K562 (cell line): ENCODE results near the gene ABCB10. TPM values are rescaled to one million over a fixed set of nuclear protein-coding genes. Genes with fewer than 3 reads are reported as not detected.

Experiments
- ATF1 ChIP-seq, 2 experiments: fragments of 450-650 bp in 1 of 2; IDR thresholded peaks; 2 replicates each; pipeline ENCODE4 v1.6.1; 2016; ENCODE audit warnings: missing compliant biosample characterization in 1 of 2, missing genetic modification characterization in 1 of 2
- CCNT2 ChIP-seq: IDR thresholded peaks from 2 replicates; pipeline ENCODE4 v1.6.1; 2011; ENCODE audit warnings: borderline replicate concordance, low read depth, mild to moderate bottlenecking, moderate library complexity, mixed read lengths, low read length; ENCODE audit not compliant: insufficient read length; ENCODE audit errors: extremely low read depth
- ELF2 ChIP-seq: fragments of 250-450 bp; sonication (Bioruptor Pico); IDR thresholded peaks from 2 replicates; pipeline ENCODE4 v1.5.0; 2021; ENCODE audit warnings: mild to moderate bottlenecking
- GTF2E2 ChIP-seq: fragments of 200-800 bp; sonication (Bioruptor generic); IDR thresholded peaks from 2 replicates; pipeline ENCODE4 v1.6.1; 2016; ENCODE audit warnings: missing genetic modification characterization, missing compliant biosample characterization
- KDM4B ChIP-seq, 2 experiments: fragments of 450-650 bp in 1 of 2; sonication (generic) in 1 of 2; IDR thresholded peaks; 2 replicates each; pipeline ENCODE4 v1.6.1; 2016 to 2017; ENCODE audit warnings: borderline replicate concordance in 2 of 2, antibody characterized with exemption in 1 of 2, low read depth in 1 of 2, mild to moderate bottlenecking in 1 of 2
- LEF1 ChIP-seq: fragments of 450-650 bp; IDR thresholded peaks from 2 replicates; pipeline ENCODE4 v1.6.1; 2016; ENCODE audit warnings: mild to moderate bottlenecking
- NFE2L1 ChIP-seq: fragments of 450-650 bp; IDR thresholded peaks from 2 replicates; pipeline ENCODE4 v1.6.1; 2016; ENCODE audit warnings: missing genetic modification characterization, low read depth, mild to moderate bottlenecking, missing compliant biosample characterization, moderate library complexity, borderline replicate concordance
- PRMT5 ChIP-seq: sonication (generic); formaldehyde crosslinking; IDR thresholded peaks from 2 replicates; pipeline ENCODE4 v1.5.0; 2020; ENCODE audit warnings: missing genetic modification reagents
- RFX5 ChIP-seq: IDR thresholded peaks from 2 replicates; pipeline ENCODE4 v1.6.1; 2011; ENCODE audit warnings: low read depth, mild to moderate bottlenecking, improper control_type of control experiment, low read length
- SIRT6 ChIP-seq: IDR thresholded peaks from one replicate; pipeline ENCODE4 v1.6.1; 2012; ENCODE audit warnings: low read depth, mild to moderate bottlenecking, control low read depth, inconsistent platforms, low read length, moderate library complexity
- SUPT5H ChIP-seq: fragments of 450-650 bp; IDR thresholded peaks from 2 replicates; pipeline ENCODE4 v1.6.1; 2016
- TAF15 ChIP-seq: fragments of 200-400 bp; formaldehyde crosslinking; IDR thresholded peaks from 2 replicates; pipeline ENCODE4 v1.6.1; 2017; ENCODE audit warnings: mild to moderate bottlenecking, low read depth, low read length, moderate library complexity
- TEAD4 ChIP-seq, 2 experiments: sonication (generic) in 1 of 2; formaldehyde crosslinking in 1 of 2; IDR thresholded peaks; 2 replicates each; pipeline versions ENCODE4 v1.6.1 to v1.8.0; 2012 to 2022; ENCODE audit warnings: borderline replicate concordance in 1 of 2, inconsistent platforms in 1 of 2, low read length in 1 of 2, mild to moderate bottlenecking in 1 of 2, missing genetic modification reagents in 1 of 2
- U2AF1 ChIP-seq: fragments of 200-400 bp; formaldehyde crosslinking; optimal IDR thresholded peaks from 2 replicates; pipeline ENCODE3; 2017; ENCODE audit warnings: mild to moderate bottlenecking, low read depth, low read length, moderate library complexity
- polyA plus RNA-seq, 8 experiments: library from polyadenylated mRNA; depleted of rRNA in 4 of 8; stranded (reverse) in 5 of 8; unstranded in 3 of 8; fragments of >200 nt; fragmentation: Nextera tagmentation in 2 of 8; fragmentation: Illumina TruSeq in 1 of 8; extraction: Ambion mirVana in 2 of 8; extraction: Trizol in 1 of 8; gene quantifications; 2 replicates each; pipeline versions ENCODE4 v1.2.1 to v1.2.3, GENCODE V29; 2011 to 2014; ENCODE audit warnings: inconsistent platforms in 1 of 8, missing spikeins in 1 of 8
- total RNA-seq, 7 experiments: library from RNA; depleted of rRNA in 6 of 7; stranded (reverse); fragments of >200 nt in 6 of 7; fragmentation: Illumina TruSeq in 2 of 7; extraction: Trizol in 2 of 7; gene quantifications; 2 replicates each; pipeline versions ENCODE4 v1.2.1 to v1.2.3, GENCODE V29; 2011 to 2021; ENCODE audit warnings: low replicate concordance in 1 of 7
- TF ChIP-seq, protein P1 (sequence below): fragments of 450-650 bp; IDR thresholded peaks from 2 replicates; pipeline ENCODE4 v1.6.1; 2018; ENCODE audit warnings: mild to moderate bottlenecking, low read depth; ENCODE audit not compliant: partially characterized antibody
- TF ChIP-seq, protein P2 (sequence below): sonication (generic); formaldehyde crosslinking; IDR thresholded peaks from 2 replicates; pipeline ENCODE4 v1.8.0; 2023; ENCODE audit warnings: mild to moderate bottlenecking, missing genetic modification reagents

Gene ABCB10
- total and polyA plus RNA-seq, 9 of the 15 experiments (the other 6 are each of a cell fraction or from before 2014, with no cell fraction given) = 12.4 to 54.8 (median 36.4) TPM

DNA sequence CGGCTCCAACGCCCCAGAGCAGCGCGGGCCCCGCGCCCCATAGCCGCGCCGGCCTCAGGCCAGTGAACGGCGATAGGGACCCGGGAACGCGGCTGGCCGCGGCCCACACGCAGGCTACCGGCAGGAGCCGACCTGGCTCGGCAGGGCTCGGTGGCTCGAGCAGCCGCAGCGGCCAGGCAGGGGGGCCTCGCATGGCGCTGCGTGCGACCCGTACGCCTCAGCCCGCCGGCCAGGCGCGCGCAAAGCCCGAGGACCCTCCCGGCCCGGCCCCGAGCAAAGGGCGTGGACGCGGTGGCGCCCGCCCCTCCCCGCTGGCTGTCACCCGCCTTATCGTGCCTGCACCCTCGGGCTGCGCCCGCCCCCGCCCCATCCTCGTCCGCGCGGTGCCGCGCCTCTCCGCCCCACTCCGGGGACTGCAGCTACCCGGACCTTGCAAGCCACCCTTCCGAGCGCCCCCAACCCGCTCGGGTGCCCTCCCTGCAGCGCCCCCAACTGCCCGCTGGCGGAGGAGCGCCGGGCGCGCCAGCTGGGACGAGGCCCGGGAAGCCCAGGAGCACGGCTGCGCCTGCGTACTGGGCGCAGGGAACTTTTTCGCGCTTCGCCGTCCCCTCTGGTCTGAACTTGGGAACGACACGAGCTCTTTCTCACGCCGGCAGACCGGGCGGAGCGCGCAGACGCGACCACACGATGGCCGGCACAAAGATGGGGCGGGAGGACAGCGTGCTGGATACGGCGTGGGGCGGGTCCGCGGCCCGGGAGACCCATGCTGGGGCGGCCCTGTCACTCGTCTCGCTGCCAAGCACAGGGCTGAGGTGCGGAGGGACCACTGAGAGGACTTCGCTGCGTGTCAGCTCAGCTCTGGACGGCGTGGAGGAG is at the start of gene ABCB10 (continued):
- TF ChIP-seq NFE2L1 (tag) = no peak
- TF ChIP-seq ELF2 (CRISPR knock-in tag) = no peak; the same call in 1 of the 2 replicates
- no peak for TF ChIP-seq PRMT5 (CRISPR knock-in tag)
- peak; percentile 26; the same call in 1 of the 2 replicates for TF ChIP-seq ATF1 (CRISPR knock-in tag; IDR thresholded peaks at IDR 0.05)
- TF ChIP-seq ATF1 (tag; IDR thresholded peaks at IDR 0.05) = peak; percentile 85
- TF ChIP-seq U2AF1 = peak; percentile 90
- TF ChIP-seq LEF1 = no peak
- TF ChIP-seq SUPT5H = peak; percentile 76
- TF ChIP-seq TAF15 = no peak
- TF ChIP-seq GTF2E2 (tag) = no peak
- no peak for TF ChIP-seq RFX5
- TF ChIP-seq, protein P1, sequence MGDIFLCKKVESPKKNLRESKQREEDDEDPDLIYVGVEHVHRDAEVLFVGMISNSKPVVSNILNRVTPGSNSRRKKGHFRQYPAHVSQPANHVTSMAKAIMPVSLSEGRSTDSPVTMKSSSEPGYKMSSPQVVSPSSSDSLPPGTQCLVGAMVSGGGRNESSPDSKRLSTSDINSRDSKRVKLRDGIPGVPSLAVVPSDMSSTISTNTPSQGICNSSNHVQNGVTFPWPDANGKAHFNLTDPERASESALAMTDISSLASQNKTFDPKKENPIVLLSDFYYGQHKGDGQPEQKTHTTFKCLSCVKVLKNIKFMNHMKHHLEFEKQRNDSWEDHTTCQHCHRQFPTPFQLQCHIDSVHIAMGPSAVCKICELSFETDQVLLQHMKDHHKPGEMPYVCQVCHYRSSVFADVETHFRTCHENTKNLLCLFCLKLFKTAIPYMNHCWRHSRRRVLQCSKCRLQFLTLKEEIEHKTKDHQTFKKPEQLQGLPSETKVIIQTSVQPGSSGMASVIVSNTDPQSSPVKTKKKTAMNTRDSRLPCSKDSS = no peak
- TF ChIP-seq SIRT6 = no peak
- TF ChIP-seq CCNT2 = peak; percentile 92
- TF ChIP-seq TEAD4 (IDR thresholded peaks at IDR 0.05; ENCODE audit: low read length) = no peak; the same call in 1 of the 2 replicates
- TF ChIP-seq TEAD4 (CRISPR knock-in tag; IDR thresholded peaks at IDR 0.05; ENCODE audit: borderline replicate concordance) = no peak
- TF ChIP-seq, protein P2, sequence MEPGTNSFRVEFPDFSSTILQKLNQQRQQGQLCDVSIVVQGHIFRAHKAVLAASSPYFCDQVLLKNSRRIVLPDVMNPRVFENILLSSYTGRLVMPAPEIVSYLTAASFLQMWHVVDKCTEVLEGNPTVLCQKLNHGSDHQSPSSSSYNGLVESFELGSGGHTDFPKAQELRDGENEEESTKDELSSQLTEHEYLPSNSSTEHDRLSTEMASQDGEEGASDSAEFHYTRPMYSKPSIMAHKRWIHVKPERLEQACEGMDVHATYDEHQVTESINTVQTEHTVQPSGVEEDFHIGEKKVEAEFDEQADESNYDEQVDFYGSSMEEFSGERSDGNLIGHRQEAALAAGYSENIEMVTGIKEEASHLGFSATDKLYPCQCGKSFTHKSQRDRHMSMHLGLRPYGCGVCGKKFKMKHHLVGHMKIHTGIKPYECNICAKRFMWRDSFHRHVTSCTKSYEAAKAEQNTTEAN (CRISPR knock-in tag) = peak; percentile 91
- TF ChIP-seq KDM4B (IDR thresholded peaks at IDR 0.05; ENCODE audit: borderline replicate concordance in 2 of 2, low read depth in 1 of 2) = 0 out of 4 replicates have a peak, but pooled peaks of 1 of the 2 experiments have one; percentile 28
